DMS114 treated with DMSO at 0.1 percent for 48 hours (cell line): ENCODE results near the gene RSPRY1.
"Not testable (repeated sequence)": the region's sequence is repeated elsewhere in the genome, so short reads cannot be mapped to it uniquely, and the experiment has no call there.

ENCODE experiments used
- DNase-seq: peaks from one replicate; lab custom pipeline; 2025; ENCODE audit not compliant: unreplicated experiment; lab: John Stamatoyannopoulos, UW

RSPRY1 gene

GRCh38 chr16:57268804-57269800, 83.0 kb downstream of the RSPRY1 start:
- DNase-seq, result no peak

- DNase-seq, result no peak
Observed at GRCh38 chr16:57270221-57271062, 84.3 kb downstream of the RSPRY1 start.

- DNase-seq, result no peak
Observed at GRCh38 chr16:57271063-57271345, 84.9 kb downstream of the RSPRY1 start.

- no peak for DNase-seq
Observed at GRCh38 chr16:57271867-57272495, 85.9 kb downstream of the RSPRY1 start.

- no peak for DNase-seq
Observed at GRCh38 chr16:57273359-57273758, 87.2 kb downstream of the RSPRY1 start.

- DNase-seq, result no peak
Observed at GRCh38 chr16:57273826-57274225, 87.7 kb downstream of the RSPRY1 start.

- DNase-seq, result not testable (repeated sequence)
Observed at GRCh38 chr16:57275946-57276345, 89.8 kb downstream of the RSPRY1 start.

GRCh38 chr16:57276596-57276995, 90.5 kb downstream of the RSPRY1 start:
- DNase-seq, result no peak

- no peak for DNase-seq
Observed at GRCh38 chr16:57277586-57277985, 91.5 kb downstream of the RSPRY1 start.

- no peak for DNase-seq
Observed at GRCh38 chr16:57278494-57278893, 92.4 kb downstream of the RSPRY1 start.

GRCh38 chr16:57279780-57280638, 93.9 kb downstream of the RSPRY1 start:
- no peak for DNase-seq

- DNase-seq, result no peak
Observed at GRCh38 chr16:57281791-57282190, 95.7 kb downstream of the RSPRY1 start.

- no peak for DNase-seq
Observed at GRCh38 chr16:57282510-57283213, 96.5 kb downstream of the RSPRY1 start.

- no peak for DNase-seq
Observed at GRCh38 chr16:57283214-57283958, 97.3 kb downstream of the RSPRY1 start.

GRCh38 chr16:57283959-57284208, 97.8 kb downstream of the RSPRY1 start:
- DNase-seq, result no peak

GRCh38 chr16:57284209-57284951, 98.3 kb downstream of the RSPRY1 start, which contains the start of gene PLLP:
TSS of gene PLLP (minus strand) at chr16:57284672. CDS start at chr16:57284540, 132 bp downstream.
- no peak for DNase-seq

GRCh38 chr16:57284952-57285363, 98.8 kb downstream of the RSPRY1 start:
- DNase-seq, result no peak

- DNase-seq, result no peak
Observed at GRCh38 chr16:57285379-57285778, 99.2 kb downstream of the RSPRY1 start.
